Erythroblast (primary cell): ENCODE results near the gene SMURF1.

Experiments
- DNase-seq, 2 experiments: peaks; one replicate each; lab custom pipeline; 2025; lab: John Stamatoyannopoulos, UW
- GATA1 ChIP-seq: IDR thresholded peaks from 2 replicates; pipeline ENCODE4 v1.6.1; 2011; ENCODE audit warnings: low read depth, mild to moderate bottlenecking, control low read depth, low read length, moderate library complexity
- POLR2A ChIP-seq: IDR thresholded peaks from 2 replicates; pipeline ENCODE4 v1.6.1; 2011; ENCODE audit warnings: mild to moderate bottlenecking, low read length

Gene SMURF1

DNA sequence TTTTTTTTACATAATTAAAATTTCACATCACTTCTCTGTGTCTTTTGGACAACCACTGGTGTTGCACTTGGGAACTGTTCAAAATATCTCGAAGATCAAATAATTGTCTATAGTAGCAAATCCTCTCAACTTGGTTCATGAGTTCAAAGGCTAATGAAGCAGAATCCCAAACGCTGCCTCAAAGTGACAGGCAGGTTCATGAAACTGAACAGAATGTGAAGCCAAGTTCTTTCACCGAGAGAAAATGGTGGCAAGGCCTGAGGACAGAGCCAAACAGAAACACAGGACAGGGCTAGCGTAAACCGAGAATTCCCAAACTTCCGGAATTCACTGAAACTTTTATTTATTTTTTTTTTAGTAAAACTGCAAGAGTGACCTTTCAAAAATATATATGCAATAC is 21.1 kb downstream of the SMURF1 start:
- DNase-seq, result no peak

DNA sequence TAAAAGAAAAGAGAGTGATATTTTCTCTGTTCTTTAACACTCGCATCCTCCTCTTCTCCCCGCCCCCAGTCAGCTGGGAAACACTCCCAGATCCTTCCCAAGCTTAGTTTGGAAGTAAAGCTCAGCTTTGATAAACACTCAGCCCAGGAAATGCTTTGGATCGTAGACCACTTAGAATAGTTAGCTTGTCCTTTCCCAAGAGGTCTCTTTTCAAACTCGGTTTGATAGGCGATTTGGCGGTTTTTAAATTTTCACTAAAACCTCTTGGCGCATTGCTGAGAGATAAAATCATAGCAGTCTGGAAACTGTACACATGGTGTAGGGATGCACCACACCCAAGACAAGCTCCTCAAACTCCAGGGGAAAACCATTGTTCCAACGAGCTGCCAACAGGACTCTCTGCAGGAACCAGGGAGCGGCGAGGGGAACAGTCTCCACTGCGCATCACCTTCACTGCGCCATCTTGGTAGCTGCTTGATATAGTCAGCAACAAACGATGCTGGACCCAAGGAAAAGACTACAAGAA is 22.3 kb downstream of the SMURF1 start:
- DNase-seq, result no peak
- TF ChIP-seq POLR2A, result no peak
- no peak for TF ChIP-seq GATA1

More for the DNA sequence above, 21.1 kb downstream of the SMURF1 start:
- TF ChIP-seq GATA1, result no peak
- TF ChIP-seq POLR2A, result no peak

DNA sequence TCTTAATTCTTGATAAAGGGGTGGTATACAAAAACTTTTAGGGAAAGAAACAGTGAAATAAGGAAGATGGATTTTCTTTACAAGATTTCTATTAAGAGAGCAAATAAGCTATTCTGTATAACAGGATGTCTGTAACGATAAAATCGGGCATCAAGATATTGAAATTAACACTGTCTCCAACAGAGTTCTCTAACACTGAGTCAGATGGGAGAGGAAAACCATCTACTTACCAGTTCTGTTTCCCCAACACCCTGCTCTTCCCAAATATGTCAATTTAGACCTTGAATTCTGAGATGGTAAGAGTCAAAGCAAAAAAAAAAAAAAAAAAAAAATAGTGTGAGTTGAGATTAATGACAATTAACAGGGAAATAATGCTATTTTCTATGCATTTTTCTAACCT is 23.0 kb downstream of the SMURF1 start:
- DNase-seq, result no peak
- TF ChIP-seq GATA1, result no peak
- no peak for TF ChIP-seq POLR2A

DNA sequence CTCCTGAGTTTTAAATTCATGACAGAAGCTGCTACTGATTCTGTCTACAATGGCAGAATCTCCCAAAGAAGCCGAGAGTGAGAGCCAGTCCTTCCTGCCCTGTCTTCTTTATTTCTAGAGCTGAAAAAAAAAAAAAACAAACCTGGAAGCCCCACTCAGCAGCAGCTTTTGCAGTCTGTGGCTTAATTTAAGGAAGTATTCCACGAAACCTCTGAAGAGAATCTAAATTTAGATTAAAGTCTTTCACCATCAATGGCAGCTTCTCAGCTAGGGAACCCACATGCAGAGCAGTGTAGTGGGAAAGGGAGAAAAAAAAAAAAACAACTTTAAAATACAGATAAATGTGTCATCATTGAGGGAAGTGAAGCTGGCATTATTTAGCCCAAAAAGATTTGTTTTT is 23.4 kb downstream of the SMURF1 start:
- TF ChIP-seq POLR2A (no peak), GATA1 (no peak)
- DNase-seq, result no peak

DNA sequence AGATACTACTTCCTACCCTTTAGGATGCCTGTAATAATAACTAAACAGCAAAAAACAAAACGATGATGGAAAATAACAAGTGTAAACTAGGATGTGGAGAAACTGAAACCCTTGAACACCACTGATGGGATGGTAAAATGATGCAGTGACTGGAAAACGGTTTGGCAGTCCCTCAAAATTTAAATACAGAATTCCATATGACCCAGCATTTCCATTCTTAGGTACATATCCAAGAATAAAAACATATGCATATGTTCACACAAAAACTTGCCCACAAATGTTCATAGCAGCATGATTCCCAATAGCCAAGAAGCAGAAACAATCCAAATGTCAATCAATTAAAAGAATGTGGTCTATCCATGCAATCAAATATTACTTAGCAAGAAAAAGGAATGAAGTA is 25.8 kb downstream of the SMURF1 start:
- no peak for DNase-seq
- TF ChIP-seq POLR2A, result no peak
- no peak for TF ChIP-seq GATA1

DNA sequence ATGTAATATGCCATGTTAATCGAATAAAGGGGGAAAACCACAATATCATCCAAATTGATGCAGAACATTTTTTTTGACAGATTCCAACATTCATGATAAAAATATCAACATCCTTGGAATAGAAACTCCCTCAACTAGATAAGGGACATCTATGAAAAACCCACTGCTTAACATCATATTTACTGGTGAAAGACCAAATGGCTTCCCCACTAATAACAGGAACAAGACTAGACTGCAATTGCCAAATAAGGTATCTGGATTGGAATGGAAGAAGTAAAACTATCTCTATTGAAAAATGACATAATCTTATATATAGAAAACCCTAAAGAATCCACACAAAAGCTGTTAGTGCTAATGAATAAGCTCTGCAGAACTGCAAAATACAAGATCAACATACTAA is 27.8 kb downstream of the SMURF1 start:
- DNase-seq, result no peak
- TF ChIP-seq POLR2A, result no peak
- TF ChIP-seq GATA1, result no peak

DNA sequence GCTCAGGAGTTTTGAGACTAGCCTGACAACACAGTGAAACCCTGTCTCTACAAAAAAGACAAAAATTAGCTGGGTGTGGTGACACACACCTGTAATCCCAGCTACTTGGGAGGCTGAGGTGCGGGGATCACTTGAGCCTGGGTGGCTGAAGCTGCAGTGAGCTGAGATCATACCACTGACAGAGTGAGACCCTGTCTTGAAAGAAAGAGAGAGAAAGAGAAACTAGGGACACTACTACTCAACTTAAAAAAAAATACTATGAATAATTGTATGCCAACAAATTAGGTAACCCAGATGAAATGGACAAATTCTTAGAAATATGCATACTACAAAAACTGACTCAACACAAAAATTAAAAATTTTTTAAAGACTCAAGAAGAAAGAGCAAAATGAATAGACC is 28.5 kb downstream of the SMURF1 start:
- TF ChIP-seq GATA1 (no peak), POLR2A (no peak)
- DNase-seq, result no peak

DNA sequence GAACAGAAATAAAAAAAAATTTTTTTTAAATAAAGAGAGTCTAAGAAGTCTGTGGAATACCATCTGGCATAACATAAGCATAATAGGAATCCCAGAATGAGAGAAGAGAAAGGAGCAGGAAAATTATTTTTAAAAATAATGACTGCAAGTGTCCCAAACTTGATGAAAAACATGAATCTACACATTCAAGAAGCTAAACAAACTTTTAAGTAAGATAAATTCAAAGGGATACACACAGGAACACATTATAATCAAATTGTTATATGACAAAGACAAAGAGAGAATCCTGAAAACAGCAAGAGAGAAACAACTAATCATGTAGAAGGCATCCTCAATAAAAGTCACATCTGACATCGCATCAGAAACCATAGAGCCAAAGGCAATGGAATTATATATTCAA is 30.9 kb downstream of the SMURF1 start:
- DNase-seq, result no peak
- TF ChIP-seq GATA1 (no peak), POLR2A (no peak)

DNA sequence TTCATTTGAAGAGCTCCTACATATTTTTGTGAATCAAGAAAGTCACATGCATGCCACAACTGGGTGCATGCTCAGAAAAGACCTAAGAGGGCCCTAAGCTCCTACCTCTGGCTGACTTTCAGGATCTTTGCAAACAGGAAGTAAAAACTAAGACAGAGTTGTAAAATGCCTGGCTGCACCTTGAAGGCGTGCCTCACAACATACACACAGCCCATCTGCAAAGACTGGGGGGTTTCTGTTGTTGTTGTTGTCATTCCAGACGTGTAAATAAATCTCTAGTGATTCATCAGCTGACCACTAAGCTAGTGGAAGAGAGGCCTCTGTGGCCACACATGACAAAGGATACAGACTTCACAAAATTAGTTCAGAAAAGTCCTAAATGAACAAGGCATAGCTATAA is 31.8 kb downstream of the SMURF1 start:
- TF ChIP-seq POLR2A (no peak), GATA1 (no peak)

DNA sequence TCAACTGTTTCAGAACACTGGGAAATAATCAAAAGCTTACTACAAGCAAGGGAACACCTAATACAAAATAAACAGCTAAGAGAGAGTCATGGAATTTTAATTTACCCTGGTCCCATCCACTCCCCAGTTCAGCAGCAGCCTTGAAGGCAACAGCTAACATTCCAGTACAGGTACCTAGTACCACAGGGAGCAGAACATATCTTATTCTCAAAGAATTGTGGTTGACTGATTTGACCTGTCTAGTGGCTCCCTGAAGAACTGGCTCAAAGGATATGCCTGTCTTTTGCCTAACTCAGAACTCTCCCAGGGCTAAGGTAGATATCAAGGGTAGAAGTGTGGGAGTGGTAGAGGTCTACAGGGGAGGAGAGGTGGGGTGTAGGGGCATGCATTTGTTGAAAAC is 32.3 kb downstream of the SMURF1 start:
- TF ChIP-seq GATA1, result no peak
- no peak for TF ChIP-seq POLR2A
- DNase-seq, result no peak

More for the DNA sequence above, 31.8 kb downstream of the SMURF1 start:
- DNase-seq, result no peak

DNA sequence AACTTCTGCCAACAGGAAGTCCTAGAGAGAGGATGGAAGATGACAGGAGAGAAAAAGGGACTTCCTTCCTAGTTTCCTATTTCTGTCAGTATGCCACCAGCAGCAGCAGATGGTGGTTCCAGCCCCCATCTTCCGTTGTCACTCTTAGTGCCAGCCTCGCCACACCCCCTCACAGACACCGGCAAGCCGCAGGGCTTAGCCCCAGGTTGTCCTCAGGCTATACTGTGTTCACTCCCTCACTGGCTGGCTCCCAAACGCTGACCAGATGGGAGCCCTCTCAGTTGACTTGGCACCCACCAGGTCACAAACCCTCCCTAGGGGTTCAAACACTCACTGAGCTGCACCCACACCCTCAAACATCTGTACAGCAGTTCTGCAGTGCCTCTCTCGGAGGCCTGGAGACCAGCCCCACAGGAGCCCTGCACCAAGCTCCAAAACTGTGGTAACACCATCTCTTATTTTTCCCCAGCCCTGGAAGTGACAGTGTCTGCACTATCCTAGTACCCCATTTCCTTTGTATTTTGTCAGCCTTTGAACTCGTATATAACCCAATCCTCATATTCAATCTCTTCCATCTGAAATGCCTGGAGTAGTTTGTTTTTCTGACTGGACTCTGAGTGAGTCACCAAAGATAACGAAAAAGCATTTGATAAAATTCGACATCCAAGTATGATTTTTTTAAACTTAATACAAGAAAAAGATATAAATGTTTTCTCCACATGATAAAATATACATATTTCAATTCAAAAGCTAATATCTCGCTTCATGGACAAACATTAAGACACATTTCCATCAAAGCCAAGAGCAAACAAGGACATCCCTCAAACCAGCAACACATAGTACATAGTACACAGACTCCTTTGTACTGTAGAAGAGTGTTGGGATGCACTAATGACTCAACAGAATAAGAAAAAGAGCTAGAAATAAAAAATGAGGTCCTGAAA is 34.5 kb downstream of the SMURF1 start:
- DNase-seq, result no peak
- TF ChIP-seq GATA1 (no peak), POLR2A (no peak)

DNA sequence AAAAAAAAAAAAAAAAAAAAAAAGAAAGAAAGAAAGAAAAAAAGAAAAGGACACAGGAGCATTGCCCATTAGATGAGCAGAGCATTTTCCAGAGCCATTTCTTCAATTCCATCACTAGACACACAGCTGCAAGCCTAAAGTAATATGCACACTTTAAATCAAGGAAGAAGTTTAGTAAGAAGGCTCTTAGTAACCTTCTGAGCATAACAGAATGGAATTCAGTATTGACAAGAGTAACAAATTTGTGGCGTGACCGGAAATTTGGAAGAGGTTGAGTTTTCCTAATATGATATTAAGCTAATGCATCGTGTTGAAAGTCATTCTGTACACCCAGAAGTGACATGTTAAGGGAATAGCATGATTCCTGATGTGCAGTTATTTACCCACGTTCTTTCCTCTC is 35.3 kb downstream of the SMURF1 start:
- DNase-seq, result no peak
- TF ChIP-seq POLR2A (no peak), GATA1 (no peak)

DNA sequence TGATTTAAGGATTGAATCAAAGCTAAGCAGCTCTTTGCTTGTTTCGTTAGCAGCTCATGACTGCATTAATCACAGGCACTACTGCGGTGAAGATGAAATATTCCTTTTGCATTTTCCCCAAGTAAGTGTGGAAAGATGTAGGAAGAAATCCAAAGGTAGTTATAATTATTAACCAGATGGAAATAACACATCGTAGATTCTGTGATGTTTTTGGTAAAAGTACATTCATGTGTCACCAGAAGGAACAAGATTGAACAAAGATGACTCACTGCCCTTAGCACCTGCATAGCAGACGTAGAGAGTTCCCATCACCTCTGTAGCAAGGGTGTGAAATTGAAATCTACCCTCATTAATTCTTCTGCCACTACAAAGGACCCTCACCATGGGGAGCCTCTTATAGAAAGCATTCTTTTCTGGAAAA is 37.1 kb downstream of the SMURF1 start:
- TF ChIP-seq POLR2A (no peak), GATA1 (no peak)
- DNase-seq, result no peak

DNA sequence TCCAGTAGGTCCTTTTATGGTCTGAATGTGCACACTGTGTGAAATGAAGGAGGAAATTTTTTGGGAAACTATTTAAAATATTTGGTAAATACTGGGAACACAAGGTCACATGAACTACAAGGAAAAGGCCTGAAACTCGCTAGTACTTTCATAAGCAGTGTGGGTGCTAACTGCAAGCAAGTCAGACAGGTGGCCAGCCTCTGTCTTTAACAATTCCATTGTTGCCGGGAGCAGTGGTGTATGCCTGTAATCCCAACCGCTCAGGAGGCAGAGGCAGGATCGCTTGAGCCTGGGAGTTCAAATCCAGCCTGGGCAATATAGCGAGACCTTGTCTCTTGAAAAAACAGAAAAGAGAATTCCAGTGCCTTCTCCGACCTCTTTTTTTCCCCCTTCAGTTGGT is 37.5 kb downstream of the SMURF1 start:
- TF ChIP-seq GATA1 (no peak), POLR2A (no peak)

DNA sequence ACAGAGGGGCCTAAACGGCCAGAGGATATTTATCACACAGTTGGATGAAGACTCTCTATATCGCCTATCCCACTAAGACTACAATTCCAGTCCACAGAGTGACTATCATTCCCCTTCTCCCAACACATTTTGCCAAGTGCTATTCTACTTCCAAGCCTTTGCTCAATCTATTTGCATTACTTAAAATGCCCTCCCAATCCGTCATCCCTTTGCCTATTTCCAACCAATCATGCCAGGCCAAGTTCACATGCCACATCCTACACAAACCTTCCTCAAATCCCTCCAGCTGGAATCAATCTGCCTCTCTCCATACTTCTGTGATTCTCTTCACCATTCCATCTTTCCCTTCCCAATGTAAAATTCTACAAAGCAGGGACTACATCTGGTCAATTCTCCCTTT is 38.2 kb downstream of the SMURF1 start:
- no peak for DNase-seq
- TF ChIP-seq GATA1, result no peak
- no peak for TF ChIP-seq POLR2A

More for the DNA sequence above, 37.5 kb downstream of the SMURF1 start:
- no peak for DNase-seq
